Calu3 (cell line): ENCODE measurements around the gene SFXN1. TPM values are rescaled to one million over a fixed set of nuclear protein-coding genes. Genes with fewer than 3 reads are reported as not detected.

Experiments
- BruUV-seq: library from RNA; stranded (reverse); fragments of 400-500 nt; replicated peaks from 2 replicates; lab custom pipeline; 2021; lab: Mats Ljungman, UMichigan
- CTCF ChIA-PET: fragments of 300-600 bp; sonication (Branson Sonifier 250); formaldehyde crosslinking; loops from one replicate; lab custom pipeline; 2022; ENCODE audit warnings: antibody characterized with exemption; lab: Charles Lee
- DNase-seq: peaks from one replicate; pipeline ENCODE4 v3.0.0; 2022
- H3K27ac Mint-ChIP-seq: one replicate; pipeline ENCODE4 v1.8.0; 2022; ENCODE audit warnings: mixed read lengths; ENCODE audit not compliant: unreplicated experiment
- H3K27me3 Mint-ChIP-seq: one replicate; pipeline ENCODE4 v1.8.0; 2022; ENCODE audit warnings: mixed read lengths; ENCODE audit not compliant: unreplicated experiment
- H3K36me3 Mint-ChIP-seq: one replicate; pipeline ENCODE4 v1.8.0; 2022; ENCODE audit warnings: mild to moderate bottlenecking, moderate library complexity, mixed read lengths; ENCODE audit not compliant: insufficient read depth, unreplicated experiment
- H3K4me1 Mint-ChIP-seq: one replicate; pipeline ENCODE4 v1.8.0; 2022; ENCODE audit warnings: mild to moderate bottlenecking, low read depth, mixed read lengths; ENCODE audit not compliant: unreplicated experiment
- H3K4me3 Mint-ChIP-seq: one replicate; pipeline ENCODE4 v1.8.0; 2022; ENCODE audit warnings: mild to moderate bottlenecking, low read depth, moderate library complexity, mixed read lengths; ENCODE audit not compliant: unreplicated experiment
- H3K9me3 Mint-ChIP-seq: one replicate; pipeline ENCODE4 v1.8.0; 2022; ENCODE audit warnings: low read depth, mixed read lengths; ENCODE audit not compliant: unreplicated experiment
- intact Hi-C: fragments of 100-400 bp; cut with micrococcal nuclease; formaldehyde crosslinking; loops from one replicate; pipeline ENCODE4 v1.10.0; 2022; ENCODE audit not compliant: unreplicated experiment
- total RNA-seq: library from RNA; stranded (reverse); gene quantifications from 2 replicates; pipeline ENCODE4 v1.2.3, GENCODE V29; 2022
- TF ChIP-seq, protein P1 (sequence below): fragments of 200-600 bp; IDR thresholded peaks from one replicate; pipeline ENCODE4 v1.8.0; 2022; ENCODE audit warnings: antibody characterized with exemption; ENCODE audit not compliant: unreplicated experiment

SFXN1 gene
- total RNA-seq, 1 experiment from 2014 or later, result 106 TPM

DNA sequence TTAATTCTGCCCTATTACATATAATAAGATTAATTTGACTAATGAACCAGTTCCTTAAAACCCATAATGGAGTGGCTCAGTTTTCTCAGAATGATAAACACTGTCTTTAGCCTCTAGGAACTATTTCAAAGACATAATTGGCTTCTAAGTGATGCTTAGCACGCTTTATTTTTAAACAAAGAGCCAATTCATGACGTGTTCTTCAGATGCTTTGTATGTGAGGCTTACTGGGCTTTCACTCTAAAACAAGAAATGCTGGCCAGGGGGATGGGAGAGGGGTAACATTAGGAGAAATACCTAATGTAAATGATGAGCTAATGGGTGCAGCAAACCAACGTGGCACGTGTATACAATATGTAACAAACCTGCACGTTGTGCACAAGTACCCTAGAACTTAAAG is 7.6 kb upstream of the SFXN1 start:
- Mint-ChIP-seq H3K27ac (no peak overlapping the region), H3K9me3 (no peaks in the 10 kb centered on the region)
- CTCF ChIA-PET, result no interaction called here

DNA sequence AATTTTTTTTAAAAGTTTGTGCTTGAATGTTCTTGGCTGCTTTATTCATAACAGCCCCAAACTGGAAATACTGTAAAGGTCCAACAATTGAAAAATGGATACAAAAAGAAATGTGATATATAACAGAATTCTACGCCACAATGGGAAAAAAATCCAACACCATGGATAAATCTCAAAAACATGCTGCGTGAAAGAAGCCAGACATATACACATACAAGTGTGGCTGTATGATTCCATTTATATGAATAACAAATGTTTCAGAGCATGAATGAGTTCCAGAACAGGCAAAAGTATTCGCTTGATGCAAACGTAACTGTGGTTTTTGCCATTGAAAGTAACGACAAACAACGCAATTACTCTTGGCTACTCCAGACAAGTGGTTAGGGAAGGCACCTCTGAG is 7.2 kb upstream of the SFXN1 start:
- CTCF ChIA-PET, result no interaction called here
- intact Hi-C loops, result no loop called here
- no peak overlapping the region for H3K27ac Mint-ChIP-seq

More for the DNA sequence above, 7.6 kb upstream of the SFXN1 start:
- H3K4me1 Mint-ChIP-seq, result no peaks in the 10 kb centered on the region
- no TSS peak for BruUV-seq
- DNase-seq, result no peak
- intact Hi-C loops, result no loop called here
- H3K36me3 Mint-ChIP-seq, result no peaks in the 10 kb centered on the region
- TF ChIP-seq, protein P1, sequence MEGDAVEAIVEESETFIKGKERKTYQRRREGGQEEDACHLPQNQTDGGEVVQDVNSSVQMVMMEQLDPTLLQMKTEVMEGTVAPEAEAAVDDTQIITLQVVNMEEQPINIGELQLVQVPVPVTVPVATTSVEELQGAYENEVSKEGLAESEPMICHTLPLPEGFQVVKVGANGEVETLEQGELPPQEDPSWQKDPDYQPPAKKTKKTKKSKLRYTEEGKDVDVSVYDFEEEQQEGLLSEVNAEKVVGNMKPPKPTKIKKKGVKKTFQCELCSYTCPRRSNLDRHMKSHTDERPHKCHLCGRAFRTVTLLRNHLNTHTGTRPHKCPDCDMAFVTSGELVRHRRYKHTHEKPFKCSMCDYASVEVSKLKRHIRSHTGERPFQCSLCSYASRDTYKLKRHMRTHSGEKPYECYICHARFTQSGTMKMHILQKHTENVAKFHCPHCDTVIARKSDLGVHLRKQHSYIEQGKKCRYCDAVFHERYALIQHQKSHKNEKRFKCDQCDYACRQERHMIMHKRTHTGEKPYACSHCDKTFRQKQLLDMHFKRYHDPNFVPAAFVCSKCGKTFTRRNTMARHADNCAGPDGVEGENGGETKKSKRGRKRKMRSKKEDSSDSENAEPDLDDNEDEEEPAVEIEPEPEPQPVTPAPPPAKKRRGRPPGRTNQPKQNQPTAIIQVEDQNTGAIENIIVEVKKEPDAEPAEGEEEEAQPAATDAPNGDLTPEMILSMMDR, result no peak
- peaks cover 94% of the 10 kb centered on the region for H3K27me3 Mint-ChIP-seq
- H3K4me3 Mint-ChIP-seq, result no peak overlapping the region

DNA sequence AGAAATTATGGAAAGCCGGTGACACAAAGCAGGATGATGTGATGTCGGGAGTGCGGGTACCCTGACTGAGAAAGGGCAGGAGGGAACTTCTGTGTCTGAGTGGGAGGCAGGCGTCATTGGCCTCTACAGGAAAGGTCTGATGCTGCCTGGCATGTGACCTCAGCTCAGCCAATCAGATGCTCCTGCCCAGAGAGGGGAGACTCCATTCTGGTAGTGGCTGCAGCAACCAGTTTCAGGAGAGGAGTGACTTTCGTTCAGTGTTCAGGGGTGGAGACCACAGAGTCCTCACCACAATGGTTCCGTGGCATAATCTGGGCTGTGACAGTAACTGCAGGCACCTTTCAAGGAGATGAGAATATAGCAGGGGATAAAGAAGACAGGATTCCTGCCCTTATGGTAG is 6.7 kb upstream of the SFXN1 start:
- BruUV-seq, result no TSS peak
- Mint-ChIP-seq H3K4me1 (no peaks in the 10 kb centered on the region), H3K27me3 (peaks cover 92% of the 10 kb centered on the region), H3K9me3 (no peaks in the 10 kb centered on the region), H3K27ac (no peak overlapping the region), H3K4me3 (no peak overlapping the region), H3K36me3 (no peaks in the 10 kb centered on the region)
- CTCF ChIA-PET, result no interaction called here
- DNase-seq, result no peak
- intact Hi-C loops, result no loop called here
- TF ChIP-seq, protein P1, result no peak

More for the DNA sequence above, 7.2 kb upstream of the SFXN1 start:
- no TSS peak for BruUV-seq
- H3K9me3 Mint-ChIP-seq, result no peaks in the 10 kb centered on the region
- no peak overlapping the region for H3K4me3 Mint-ChIP-seq
- TF ChIP-seq, protein P1, result no peak
- H3K27me3 Mint-ChIP-seq, result peaks cover 94% of the 10 kb centered on the region
- DNase-seq, result no peak
- no peaks in the 10 kb centered on the region for H3K4me1 Mint-ChIP-seq
- no peaks in the 10 kb centered on the region for H3K36me3 Mint-ChIP-seq

DNA sequence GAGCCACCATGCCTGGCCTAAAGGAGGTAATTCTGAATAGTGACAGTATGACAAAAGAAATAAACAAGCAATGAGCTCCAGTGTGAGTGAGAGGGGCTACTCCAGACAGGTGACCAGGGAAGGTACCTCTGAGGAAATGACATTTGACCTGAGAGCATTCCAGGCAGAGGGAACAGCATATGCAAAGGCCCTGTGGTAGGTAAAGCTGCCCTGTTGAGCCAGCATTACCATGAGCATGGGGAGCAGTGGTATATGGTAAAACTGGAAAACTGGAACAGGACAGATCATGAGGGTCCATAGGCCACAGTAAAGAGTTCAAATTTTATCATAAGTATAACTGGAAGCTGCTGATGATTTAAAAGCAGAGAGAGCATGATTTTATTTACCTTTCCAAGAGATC is 6.0 kb upstream of the SFXN1 start:
- no peaks in the 10 kb centered on the region for H3K4me1 Mint-ChIP-seq
- TF ChIP-seq, protein P1, result no peak
- no TSS peak for BruUV-seq
- CTCF ChIA-PET, result no interaction called here
- no peaks in the 10 kb centered on the region for H3K36me3 Mint-ChIP-seq
- intact Hi-C loops, result no loop called here
- H3K27ac Mint-ChIP-seq, result no peak overlapping the region
- H3K9me3 Mint-ChIP-seq, result no peaks in the 10 kb centered on the region
- H3K4me3 Mint-ChIP-seq, result no peak overlapping the region
- no peak for DNase-seq
- peaks cover 85% of the 10 kb centered on the region for H3K27me3 Mint-ChIP-seq
